Measurements from ENCODE around the gene PIGU. TPM values are rescaled to one million over a fixed set of nuclear protein-coding genes. Genes with fewer than 3 reads are reported as not detected.

PIGU gene
- total and polyA plus RNA-seq, 9 of the 15 experiments (the other 6 are each of a cell fraction or from before 2014, with no cell fraction given), result 6.5 to 100 (median 28.1) TPM

DNA sequence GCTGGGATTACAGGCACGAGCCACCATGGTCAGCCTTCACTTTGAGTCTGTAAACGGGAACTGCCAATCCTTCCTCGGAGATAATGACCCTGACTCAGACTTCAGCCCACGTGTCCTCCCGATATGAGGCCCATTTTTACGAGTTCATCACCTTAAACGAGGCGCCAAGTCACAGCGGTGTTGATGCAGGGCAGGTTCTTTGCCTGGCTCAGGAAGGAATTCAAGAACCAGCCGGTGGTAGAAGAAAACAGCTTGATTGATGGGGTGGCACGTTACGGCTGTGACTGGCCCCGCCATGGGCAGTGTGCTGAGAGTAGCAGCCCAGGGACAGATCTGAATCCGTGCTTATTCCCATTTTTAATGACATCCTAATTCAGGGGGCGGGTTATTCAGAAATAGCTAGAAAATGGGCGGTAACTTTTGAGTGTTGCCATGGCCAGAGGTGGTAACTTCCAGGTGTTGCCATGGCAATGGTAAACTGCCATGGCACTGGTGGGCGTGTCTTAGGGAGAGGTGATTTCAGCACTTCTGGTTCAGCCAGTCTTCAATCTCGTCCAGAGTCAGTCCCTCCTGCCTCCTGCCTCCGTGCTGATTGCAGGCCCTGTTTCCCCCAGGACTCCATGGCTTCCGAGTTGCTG is 127.5 kb downstream of the PIGU start (continued):
- TF ChIP-seq, protein P1, sequence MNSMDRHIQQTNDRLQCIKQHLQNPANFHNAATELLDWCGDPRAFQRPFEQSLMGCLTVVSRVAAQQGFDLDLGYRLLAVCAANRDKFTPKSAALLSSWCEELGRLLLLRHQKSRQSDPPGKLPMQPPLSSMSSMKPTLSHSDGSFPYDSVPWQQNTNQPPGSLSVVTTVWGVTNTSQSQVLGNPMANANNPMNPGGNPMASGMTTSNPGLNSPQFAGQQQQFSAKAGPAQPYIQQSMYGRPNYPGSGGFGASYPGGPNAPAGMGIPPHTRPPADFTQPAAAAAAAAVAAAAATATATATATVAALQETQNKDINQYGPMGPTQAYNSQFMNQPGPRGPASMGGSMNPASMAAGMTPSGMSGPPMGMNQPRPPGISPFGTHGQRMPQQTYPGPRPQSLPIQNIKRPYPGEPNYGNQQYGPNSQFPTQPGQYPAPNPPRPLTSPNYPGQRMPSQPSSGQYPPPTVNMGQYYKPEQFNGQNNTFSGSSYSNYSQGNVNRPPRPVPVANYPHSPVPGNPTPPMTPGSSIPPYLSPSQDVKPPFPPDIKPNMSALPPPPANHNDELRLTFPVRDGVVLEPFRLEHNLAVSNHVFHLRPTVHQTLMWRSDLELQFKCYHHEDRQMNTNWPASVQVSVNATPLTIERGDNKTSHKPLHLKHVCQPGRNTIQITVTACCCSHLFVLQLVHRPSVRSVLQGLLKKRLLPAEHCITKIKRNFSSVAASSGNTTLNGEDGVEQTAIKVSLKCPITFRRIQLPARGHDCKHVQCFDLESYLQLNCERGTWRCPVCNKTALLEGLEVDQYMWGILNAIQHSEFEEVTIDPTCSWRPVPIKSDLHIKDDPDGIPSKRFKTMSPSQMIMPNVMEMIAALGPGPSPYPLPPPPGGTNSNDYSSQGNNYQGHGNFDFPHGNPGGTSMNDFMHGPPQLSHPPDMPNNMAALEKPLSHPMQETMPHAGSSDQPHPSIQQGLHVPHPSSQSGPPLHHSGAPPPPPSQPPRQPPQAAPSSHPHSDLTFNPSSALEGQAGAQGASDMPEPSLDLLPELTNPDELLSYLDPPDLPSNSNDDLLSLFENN (IDR thresholded peaks at IDR 0.05; ENCODE audit: low read depth in 2 of 2, low read length in 2 of 2), result no peak
- TF ChIP-seq, protein P2, sequence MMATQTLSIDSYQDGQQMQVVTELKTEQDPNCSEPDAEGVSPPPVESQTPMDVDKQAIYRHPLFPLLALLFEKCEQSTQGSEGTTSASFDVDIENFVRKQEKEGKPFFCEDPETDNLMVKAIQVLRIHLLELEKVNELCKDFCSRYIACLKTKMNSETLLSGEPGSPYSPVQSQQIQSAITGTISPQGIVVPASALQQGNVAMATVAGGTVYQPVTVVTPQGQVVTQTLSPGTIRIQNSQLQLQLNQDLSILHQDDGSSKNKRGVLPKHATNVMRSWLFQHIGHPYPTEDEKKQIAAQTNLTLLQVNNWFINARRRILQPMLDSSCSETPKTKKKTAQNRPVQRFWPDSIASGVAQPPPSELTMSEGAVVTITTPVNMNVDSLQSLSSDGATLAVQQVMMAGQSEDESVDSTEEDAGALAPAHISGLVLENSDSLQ (IDR thresholded peaks at IDR 0.05), result peak; percentile 51; the same call in 1 of the 2 replicates
- TF ChIP-seq TRIM24 (IDR thresholded peaks at IDR 0.05) (no peak), NFIC (IDR thresholded peaks at IDR 0.05) (no peak), RB1 (IDR thresholded peaks at IDR 0.05; ENCODE audit: low read depth) (no peak), RAD51 (IDR thresholded peaks at IDR 0.05; ENCODE audit: borderline replicate concordance, low read depth) (peak; percentile 52; the same call in 1 of the 2 replicates), NONO (IDR thresholded peaks at IDR 0.05; ENCODE audit: low read depth in 2 of 2, low read length in 1 of 2) (no peak), PHB (CRISPR knock-in tag; IDR thresholded peaks at IDR 0.05) (no peak), DACH1 (IDR thresholded peaks at IDR 0.05; ENCODE audit: partially characterized antibody) (no peak), NFXL1 (CRISPR knock-in tag; IDR thresholded peaks at IDR 0.05) (no peak), BCL6 (CRISPR knock-in tag; IDR thresholded peaks at IDR 0.05) (no peak), SOX6 (IDR thresholded peaks at IDR 0.05) (0 out of 2 replicates have a peak, but pooled peaks have one; percentile 24), CTBP1 (IDR thresholded peaks at IDR 0.05; ENCODE audit: borderline replicate concordance) (peak; percentile 44; the same call in 1 of the 2 replicates), POLR2A (conservative IDR thresholded peaks at IDR 0.05) (no peak), ARID1B (IDR thresholded peaks at IDR 0.05) (peak; percentile 68), ZKSCAN1 (IDR thresholded peaks at IDR 0.05; ENCODE audit: low read depth, low read length) (no peak), FOXK2 (conservative IDR thresholded peaks at IDR 0.05 in 1 of 2, IDR thresholded peaks at IDR 0.05 in 1 of 2; ENCODE audit: low read depth in 2 of 2) (peak in 1 of 2 experiments; percentile 30; a peak in 1 of 4 replicates), TAF1 (IDR thresholded peaks at IDR 0.05; ENCODE audit: control insufficient read depth, extremely low read depth, insufficient read depth, low read length, severe bottlenecking) (no peak), SUPT5H (IDR thresholded peaks at IDR 0.05) (no peak)
- TF ChIP-seq, protein P3, sequence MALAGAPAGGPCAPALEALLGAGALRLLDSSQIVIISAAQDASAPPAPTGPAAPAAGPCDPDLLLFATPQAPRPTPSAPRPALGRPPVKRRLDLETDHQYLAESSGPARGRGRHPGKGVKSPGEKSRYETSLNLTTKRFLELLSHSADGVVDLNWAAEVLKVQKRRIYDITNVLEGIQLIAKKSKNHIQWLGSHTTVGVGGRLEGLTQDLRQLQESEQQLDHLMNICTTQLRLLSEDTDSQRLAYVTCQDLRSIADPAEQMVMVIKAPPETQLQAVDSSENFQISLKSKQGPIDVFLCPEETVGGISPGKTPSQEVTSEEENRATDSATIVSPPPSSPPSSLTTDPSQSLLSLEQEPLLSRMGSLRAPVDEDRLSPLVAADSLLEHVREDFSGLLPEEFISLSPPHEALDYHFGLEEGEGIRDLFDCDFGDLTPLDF (CRISPR knock-in tag; IDR thresholded peaks at IDR 0.05), result no peak
- TF ChIP-seq, protein P4, sequence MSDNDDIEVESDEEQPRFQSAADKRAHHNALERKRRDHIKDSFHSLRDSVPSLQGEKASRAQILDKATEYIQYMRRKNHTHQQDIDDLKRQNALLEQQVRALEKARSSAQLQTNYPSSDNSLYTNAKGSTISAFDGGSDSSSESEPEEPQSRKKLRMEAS (CRISPR knock-in tag; IDR thresholded peaks at IDR 0.05), result peak; percentile 88
- TF ChIP-seq, protein P5, sequence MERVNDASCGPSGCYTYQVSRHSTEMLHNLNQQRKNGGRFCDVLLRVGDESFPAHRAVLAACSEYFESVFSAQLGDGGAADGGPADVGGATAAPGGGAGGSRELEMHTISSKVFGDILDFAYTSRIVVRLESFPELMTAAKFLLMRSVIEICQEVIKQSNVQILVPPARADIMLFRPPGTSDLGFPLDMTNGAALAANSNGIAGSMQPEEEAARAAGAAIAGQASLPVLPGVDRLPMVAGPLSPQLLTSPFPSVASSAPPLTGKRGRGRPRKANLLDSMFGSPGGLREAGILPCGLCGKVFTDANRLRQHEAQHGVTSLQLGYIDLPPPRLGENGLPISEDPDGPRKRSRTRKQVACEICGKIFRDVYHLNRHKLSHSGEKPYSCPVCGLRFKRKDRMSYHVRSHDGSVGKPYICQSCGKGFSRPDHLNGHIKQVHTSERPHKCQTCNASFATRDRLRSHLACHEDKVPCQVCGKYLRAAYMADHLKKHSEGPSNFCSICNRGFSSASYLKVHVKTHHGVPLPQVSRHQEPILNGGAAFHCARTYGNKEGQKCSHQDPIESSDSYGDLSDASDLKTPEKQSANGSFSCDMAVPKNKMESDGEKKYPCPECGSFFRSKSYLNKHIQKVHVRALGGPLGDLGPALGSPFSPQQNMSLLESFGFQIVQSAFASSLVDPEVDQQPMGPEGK (CRISPR knock-in tag; IDR thresholded peaks at IDR 0.05; ENCODE audit: borderline replicate concordance), result no peak

Data from K562 (cell line).